Right lobe of liver (tissue), 4 donors: Measurements from ENCODE around the gene SNX9.

Source experiments
- CTCF ChIP-seq, 4 donors: fragments of 200-600 bp in 3 of 4; fragments of 450-650 bp in 1 of 4; IDR thresholded peaks; one replicate each; pipeline versions ENCODE4 v1.5.1 to v1.8.0; 2016 to 2022; ENCODE audit warnings: antibody characterized with exemption in 4 of 4, mild to moderate bottlenecking in 2 of 4
- POLR2A ChIP-seq: fragments of 450-650 bp; IDR thresholded peaks from one replicate; pipeline ENCODE4 v1.6.1; 2017; ENCODE audit warnings: antibody characterized with exemption, mild to moderate bottlenecking
- donor health status: DM: no; HTN: no; CAD: no.
- donor health status: DM: no; HTN: no; CAD: no.
- donor health status: DM: no; HTN: yes; CAD: no.

GRCh38 chr6:157898640-157899039 lies 75.6 kb downstream of the SNX9 start:
- TF ChIP-seq CTCF (IDR thresholded peaks at IDR 0.05), result no peak
- no peak for TF ChIP-seq POLR2A
